Measurements from ENCODE around the gene FGF14. TPM values are rescaled to one million over a fixed set of nuclear protein-coding genes. Genes with fewer than 3 reads are reported as not detected.

Gene FGF14
- total and polyA plus RNA-seq, 3 experiments from 2014 or later: not detected

DNA sequence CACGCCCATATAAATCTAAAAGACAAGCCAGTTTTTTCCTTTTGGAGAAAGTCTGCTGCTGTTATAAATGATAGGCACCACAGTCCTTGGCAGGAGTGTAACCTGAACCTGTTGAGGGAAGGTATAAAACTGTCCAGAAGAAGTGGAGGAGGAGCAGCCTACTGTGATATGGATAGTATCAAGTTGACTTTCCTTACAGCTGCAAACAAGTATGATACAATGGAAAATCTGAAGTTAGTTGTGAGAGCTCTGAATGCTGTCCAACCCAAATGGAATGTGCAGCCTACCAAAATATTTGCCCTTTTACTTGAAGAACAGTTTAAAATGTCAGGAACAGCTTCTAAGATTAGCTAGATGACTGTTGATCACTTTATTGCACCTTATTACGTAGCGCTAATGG is 399.6 kb downstream of the FGF14 start:
- Histone ChIP-seq H3K27me3 (ENCODE audit: insufficient read depth, low read length, poor library complexity, severe bottlenecking) (no peaks in the 10 kb centered on the region), H3K36me3 (ENCODE audit: insufficient read depth, low read length) (no peaks in the 10 kb centered on the region), H3K9me3 (ENCODE audit: low read length) (no peaks in the 10 kb centered on the region), H3K4me1 (ENCODE audit: insufficient read depth, low read length) (no peaks in the 10 kb centered on the region), H3K4me3 (ENCODE audit: low read length) (no peak overlapping the region), H3K27ac (ENCODE audit: low read depth, low read length) (no peak overlapping the region)
- Mint-ChIP-seq H3K27me3 (no peaks in the 10 kb centered on the region), H3K4me3 (no peak overlapping the region), H3K4me1 (no peaks in the 10 kb centered on the region), H3K27ac (no peak overlapping the region), H3K36me3 (no peaks in the 10 kb centered on the region), H3K9me3 (peaks cover 0 to 4% (median 0%) of the 10 kb centered on the region in 5 donors)
- no peak for DNase-seq
- ChIA-PET CTCF (no interaction called here), POLR2A (no interaction called here)

GRCh38 chr13:102000764-102001163 is 401.1 kb downstream of the FGF14 start:
- Mint-ChIP-seq H3K9me3 (peaks cover 0 to 2% (median 0%) of the 10 kb centered on the region in 5 donors), H3K4me3 (no peak overlapping the region), H3K36me3 (no peaks in the 10 kb centered on the region), H3K4me1 (no peaks in the 10 kb centered on the region), H3K27me3 (no peaks in the 10 kb centered on the region), H3K27ac (no peak overlapping the region)
- Histone ChIP-seq H3K4me3 (ENCODE audit: low read length) (no peak overlapping the region), H3K4me1 (ENCODE audit: insufficient read depth, low read length) (no peaks in the 10 kb centered on the region), H3K36me3 (ENCODE audit: insufficient read depth, low read length) (no peaks in the 10 kb centered on the region), H3K27me3 (ENCODE audit: insufficient read depth, low read length, poor library complexity, severe bottlenecking) (no peaks in the 10 kb centered on the region), H3K9me3 (ENCODE audit: low read length) (no peaks in the 10 kb centered on the region), H3K27ac (ENCODE audit: low read depth, low read length) (no peak overlapping the region)
- POLR2A ChIA-PET: no interaction called here
- CTCF ChIA-PET: no interaction called here
- no peak for DNase-seq

DNA sequence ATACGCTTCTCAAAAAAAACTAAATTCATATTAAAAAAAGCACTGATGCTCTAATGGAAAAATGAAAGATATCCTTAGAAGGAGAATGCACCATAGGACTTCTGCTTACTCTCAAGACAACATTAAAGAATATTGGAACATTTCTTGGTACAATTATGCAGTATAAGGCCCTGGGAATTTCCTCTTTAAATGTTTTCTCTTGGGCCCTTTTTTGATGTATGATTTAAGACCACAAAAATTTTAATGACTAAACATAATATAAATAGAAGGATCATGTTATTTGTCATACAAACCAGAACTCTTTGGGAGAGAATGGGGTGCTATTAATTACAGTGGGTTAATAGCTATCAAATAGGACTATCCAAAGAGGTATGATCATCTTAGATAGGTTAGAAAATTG is 403.7 kb downstream of the FGF14 start:
- peaks cover 0 to 2% (median 0%) of the 10 kb centered on the region in 5 donors for H3K9me3 Mint-ChIP-seq
- no peaks in the 10 kb centered on the region for H3K36me3 Mint-ChIP-seq
- CTCF ChIA-PET: no interaction called here

GRCh38 chr13:101996954-101997353 is 404.9 kb downstream of the FGF14 start:
- Mint-ChIP-seq H3K9me3 (peaks cover 0 to 2% (median 0%) of the 10 kb centered on the region in 5 donors), H3K4me1 (no peaks in the 10 kb centered on the region), H3K4me3 (no peak overlapping the region), H3K36me3 (no peaks in the 10 kb centered on the region), H3K27ac (no peak overlapping the region), H3K27me3 (no peaks in the 10 kb centered on the region)
- no peaks in the 10 kb centered on the region for H3K4me1 ChIP-seq (ENCODE audit: insufficient read depth, low read length)
- CTCF ChIA-PET: no interaction called here
- no peak overlapping the region for H3K4me3 ChIP-seq (ENCODE audit: low read length)
- no peak for DNase-seq
- no peak overlapping the region for H3K27ac ChIP-seq (ENCODE audit: low read depth, low read length)
- no peaks in the 10 kb centered on the region for H3K36me3 ChIP-seq (ENCODE audit: insufficient read depth, low read length)
- POLR2A ChIA-PET: no interaction called here
- H3K27me3 ChIP-seq (ENCODE audit: insufficient read depth, low read length, poor library complexity, severe bottlenecking): no peaks in the 10 kb centered on the region
- H3K9me3 ChIP-seq (ENCODE audit: low read length): no peaks in the 10 kb centered on the region

More for the DNA sequence above, 403.7 kb downstream of the FGF14 start:
- no peaks in the 10 kb centered on the region for H3K27me3 Mint-ChIP-seq
- Histone ChIP-seq H3K36me3 (ENCODE audit: insufficient read depth, low read length) (no peaks in the 10 kb centered on the region), H3K4me3 (ENCODE audit: low read length) (no peak overlapping the region), H3K4me1 (ENCODE audit: insufficient read depth, low read length) (no peaks in the 10 kb centered on the region), H3K27me3 (ENCODE audit: insufficient read depth, low read length, poor library complexity, severe bottlenecking) (no peaks in the 10 kb centered on the region), H3K9me3 (ENCODE audit: low read length) (no peaks in the 10 kb centered on the region), H3K27ac (ENCODE audit: low read depth, low read length) (no peak overlapping the region)
- DNase-seq: no peak
- no peaks in the 10 kb centered on the region for H3K4me1 Mint-ChIP-seq
- no peak overlapping the region for H3K27ac Mint-ChIP-seq
- H3K4me3 Mint-ChIP-seq: no peak overlapping the region
- POLR2A ChIA-PET: no interaction called here

GRCh38 chr13:101989798-101990350 is 412.0 kb downstream of the FGF14 start:
- no peak overlapping the region for H3K27ac Mint-ChIP-seq
- DNase-seq: no peak
- no peak overlapping the region for H3K4me3 ChIP-seq (ENCODE audit: low read length)
- H3K36me3 ChIP-seq (ENCODE audit: insufficient read depth, low read length): no peaks in the 10 kb centered on the region
- POLR2A ChIA-PET: no interaction called here
- H3K4me1 Mint-ChIP-seq: no peaks in the 10 kb centered on the region
- H3K4me1 ChIP-seq (ENCODE audit: insufficient read depth, low read length): no peaks in the 10 kb centered on the region
- H3K27ac ChIP-seq (ENCODE audit: low read depth, low read length): no peak overlapping the region
- no peaks in the 10 kb centered on the region for H3K27me3 ChIP-seq (ENCODE audit: insufficient read depth, low read length, poor library complexity, severe bottlenecking)
- H3K4me3 Mint-ChIP-seq: no peak overlapping the region
- H3K9me3 Mint-ChIP-seq: peaks cover 0 to 9% (median 5%) of the 10 kb centered on the region in 5 donors
- H3K27me3 Mint-ChIP-seq: no peaks in the 10 kb centered on the region
- no peaks in the 10 kb centered on the region for H3K36me3 Mint-ChIP-seq
- CTCF ChIA-PET: no interaction called here
- H3K9me3 ChIP-seq (ENCODE audit: low read length): no peaks in the 10 kb centered on the region

- no peak overlapping the region for H3K27ac Mint-ChIP-seq
- H3K27me3 Mint-ChIP-seq: no peaks in the 10 kb centered on the region
- H3K36me3 ChIP-seq (ENCODE audit: insufficient read depth, low read length): no peaks in the 10 kb centered on the region
- no peaks in the 10 kb centered on the region for H3K9me3 ChIP-seq (ENCODE audit: low read length)
- H3K27me3 ChIP-seq (ENCODE audit: insufficient read depth, low read length, poor library complexity, severe bottlenecking): no peaks in the 10 kb centered on the region
- peaks cover 0 to 7% (median 5%) of the 10 kb centered on the region in 5 donors for H3K9me3 Mint-ChIP-seq
- DNase-seq: no peak
- H3K4me1 ChIP-seq (ENCODE audit: insufficient read depth, low read length): no peaks in the 10 kb centered on the region
- ChIA-PET CTCF (no interaction called here), POLR2A (no interaction called here)
- H3K36me3 Mint-ChIP-seq: no peaks in the 10 kb centered on the region
- no peak overlapping the region for H3K27ac ChIP-seq (ENCODE audit: low read depth, low read length)
- H3K4me1 Mint-ChIP-seq: no peaks in the 10 kb centered on the region
- no peak overlapping the region for H3K4me3 Mint-ChIP-seq
- no peak overlapping the region for H3K4me3 ChIP-seq (ENCODE audit: low read length)
Measured at GRCh38 chr13:101988140-101988539, 413.7 kb downstream of the FGF14 start.

DNA sequence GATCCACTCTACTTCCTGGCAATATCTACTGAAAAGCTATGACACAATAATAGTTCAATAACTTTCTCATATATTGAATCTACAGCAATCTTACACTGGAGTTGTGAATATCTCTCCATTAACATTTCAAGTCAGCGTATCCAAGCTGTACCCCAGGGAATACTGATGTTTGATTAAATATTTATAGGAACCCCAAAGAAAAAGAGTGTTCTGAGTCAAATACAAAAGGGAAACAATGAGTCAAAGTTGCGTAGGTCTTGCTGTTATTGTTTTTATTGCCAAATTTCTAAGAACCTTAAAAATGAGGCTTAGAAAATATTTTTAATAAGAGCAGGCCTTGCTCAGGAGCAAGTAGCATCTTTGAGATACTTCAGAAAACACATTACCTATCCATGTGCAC is 415.5 kb downstream of the FGF14 start:
- CTCF ChIA-PET: no interaction called here

GRCh38 chr13:101985321-101985720 is 416.5 kb downstream of the FGF14 start:
- H3K4me3 Mint-ChIP-seq: no peak overlapping the region
- H3K27me3 Mint-ChIP-seq: no peaks in the 10 kb centered on the region
- no peaks in the 10 kb centered on the region for H3K27me3 ChIP-seq (ENCODE audit: insufficient read depth, low read length, poor library complexity, severe bottlenecking)
- H3K9me3 Mint-ChIP-seq: peaks cover 0 to 7% (median 5%) of the 10 kb centered on the region in 5 donors
- ChIA-PET POLR2A (no interaction called here), CTCF (no interaction called here)
- no peak overlapping the region for H3K27ac Mint-ChIP-seq
- no peaks in the 10 kb centered on the region for H3K4me1 Mint-ChIP-seq
- no peak overlapping the region for H3K27ac ChIP-seq (ENCODE audit: low read depth, low read length)
- no peaks in the 10 kb centered on the region for H3K36me3 ChIP-seq (ENCODE audit: insufficient read depth, low read length)
- H3K4me3 ChIP-seq (ENCODE audit: low read length): no peak overlapping the region
- H3K4me1 ChIP-seq (ENCODE audit: insufficient read depth, low read length): no peaks in the 10 kb centered on the region
- no peak for DNase-seq
- no peaks in the 10 kb centered on the region for H3K9me3 ChIP-seq (ENCODE audit: low read length)
- H3K36me3 Mint-ChIP-seq: no peaks in the 10 kb centered on the region

More for the DNA sequence above, 415.5 kb downstream of the FGF14 start:
- Mint-ChIP-seq H3K36me3 (no peaks in the 10 kb centered on the region), H3K27me3 (no peaks in the 10 kb centered on the region), H3K27ac (no peak overlapping the region), H3K4me1 (no peaks in the 10 kb centered on the region), H3K9me3 (peaks cover 0 to 7% (median 5%) of the 10 kb centered on the region in 5 donors), H3K4me3 (no peak overlapping the region)
- Histone ChIP-seq H3K27me3 (ENCODE audit: insufficient read depth, low read length, poor library complexity, severe bottlenecking) (no peaks in the 10 kb centered on the region), H3K9me3 (ENCODE audit: low read length) (no peaks in the 10 kb centered on the region), H3K27ac (ENCODE audit: low read depth, low read length) (no peak overlapping the region), H3K4me1 (ENCODE audit: insufficient read depth, low read length) (no peaks in the 10 kb centered on the region), H3K4me3 (ENCODE audit: low read length) (no peak overlapping the region), H3K36me3 (ENCODE audit: insufficient read depth, low read length) (no peaks in the 10 kb centered on the region)
- DNase-seq: no peak
- POLR2A ChIA-PET: no interaction called here

GRCh38 chr13:101982903-101983302 is 418.9 kb downstream of the FGF14 start:
- CTCF ChIA-PET: no interaction called here
- Mint-ChIP-seq H3K27ac (no peak overlapping the region), H3K27me3 (peaks cover 0 to 6% of the 10 kb centered on the region in 2 donors), H3K9me3 (peaks cover 0 to 3% (median 0%) of the 10 kb centered on the region in 5 donors), H3K4me3 (no peak overlapping the region), H3K36me3 (no peaks in the 10 kb centered on the region), H3K4me1 (no peaks in the 10 kb centered on the region)
- Histone ChIP-seq H3K4me1 (ENCODE audit: insufficient read depth, low read length) (no peaks in the 10 kb centered on the region), H3K9me3 (ENCODE audit: low read length) (no peaks in the 10 kb centered on the region), H3K4me3 (ENCODE audit: low read length) (no peak overlapping the region), H3K27ac (ENCODE audit: low read depth, low read length) (no peak overlapping the region), H3K27me3 (ENCODE audit: insufficient read depth, low read length, poor library complexity, severe bottlenecking) (no peaks in the 10 kb centered on the region), H3K36me3 (ENCODE audit: insufficient read depth, low read length) (no peaks in the 10 kb centered on the region)
- DNase-seq: no peak
- POLR2A ChIA-PET: no interaction called here

Data from CD8-positive, alpha-beta memory T cell (primary cell).